GM19023 (cell line): Measurements from ENCODE around the gene FGF3.

Experiments
- ATAC-seq: cut with Tn5 transposase; IDR thresholded peaks from one replicate; pipeline ENCODE4 v1.9.1; 2021; ENCODE audit warnings: mild to moderate bottlenecking, moderate library complexity; ENCODE audit not compliant: unreplicated experiment

FGF3 gene

GRCh38 chr11:69844396-69844795 is 25.2 kb upstream of the FGF3 start:
- no peak for ATAC-seq

GRCh38 chr11:69843529-69843921 is 24.3 kb upstream of the FGF3 start:
- ATAC-seq: no peak

- no peak for ATAC-seq
Observed at GRCh38 chr11:69842746-69843528, 23.7 kb upstream of the FGF3 start.

GRCh38 chr11:69841859-69842698 is 22.9 kb upstream of the FGF3 start:
- ATAC-seq: no peak

GRCh38 chr11:69841170-69841858 is 22.1 kb upstream of the FGF3 start:
- ATAC-seq: no peak

GRCh38 chr11:69840371-69841169 is 21.4 kb upstream of the FGF3 start:
- no peak for ATAC-seq

GRCh38 chr11:69839516-69839915 is 20.3 kb upstream of the FGF3 start:
- no peak for ATAC-seq

GRCh38 chr11:69837791-69838190 is 18.6 kb upstream of the FGF3 start:
- ATAC-seq: no peak

- ATAC-seq: no peak
Observed at GRCh38 chr11:69836401-69836800, 17.2 kb upstream of the FGF3 start.

GRCh38 chr11:69834811-69835800 is 15.9 kb upstream of the FGF3 start:
- no peak for ATAC-seq

- no peak for ATAC-seq
Observed at GRCh38 chr11:69834251-69834650, 15.0 kb upstream of the FGF3 start.

GRCh38 chr11:69832561-69833413 is 13.6 kb upstream of the FGF3 start:
- ATAC-seq: no peak

GRCh38 chr11:69831985-69832384 is 12.8 kb upstream of the FGF3 start:
- ATAC-seq: no peak

- no peak for ATAC-seq
Observed at GRCh38 chr11:69830086-69830485, 10.9 kb upstream of the FGF3 start.

GRCh38 chr11:69828971-69829344 is 9.7 kb upstream of the FGF3 start:
- ATAC-seq: no peak

GRCh38 chr11:69828276-69828970 is 9.2 kb upstream of the FGF3 start:
- no peak for ATAC-seq

GRCh38 chr11:69826773-69827172 is 7.6 kb upstream of the FGF3 start:
- no peak for ATAC-seq

GRCh38 chr11:69825941-69826340 is 6.7 kb upstream of the FGF3 start:
- ATAC-seq: no peak
